ENCODE data around the gene NECAB2. TPM values are rescaled to one million over a fixed set of nuclear protein-coding genes. Genes with fewer than 3 reads are reported as not detected.

Gene NECAB2
- total and polyA plus RNA-seq, 2 of the 8 experiments (the other 6 are each of a cell fraction or from before 2014, with no cell fraction given), result 3.6 to 4.2 TPM

GRCh38 chr16:83948914-83949723, 18.9 kb upstream of the NECAB2 start:
- Histone ChIP-seq H3K4me2 (ENCODE audit: insufficient read depth in 1 of 2, low read depth in 2 of 2, low read length in 2 of 2) (no peak overlapping the region), H3K4ac (replicated peaks; ENCODE audit: insufficient read length, low read depth, low read length) (no peak overlapping the region), H3K27me3 (replicated peaks in 1 of 4; ENCODE audit: control insufficient read depth in 3 of 4, extremely low read depth in 1 of 4, insufficient read depth in 3 of 4, low read length in 3 of 4) (no peaks in the 10 kb centered on the region), H3K4me1 (replicated peaks in 1 of 4; ENCODE audit: control insufficient read depth in 3 of 4, insufficient read depth in 4 of 4, low read length in 3 of 4) (peaks cover 2 to 5% (median 4%) of the 10 kb centered on the region in 4 experiments; a peak in 6 of 7 replicates), H2BK120ac (replicated peaks; ENCODE audit: low read depth, low read length) (no peak overlapping the region), H2BK15ac (ENCODE audit: low read length) (no peak overlapping the region), H2BK12ac (ENCODE audit: low read depth, low read length) (no peak overlapping the region), H4K20me1 (replicated peaks in 1 of 2; ENCODE audit: control insufficient read depth in 1 of 2, insufficient read depth in 2 of 2, low read length in 2 of 2) (no peaks in the 10 kb centered on the region), H3K56ac (replicated peaks; ENCODE audit: insufficient read length, low read depth, low read length) (no peak overlapping the region), H3K9me3 (ENCODE audit: insufficient read depth in 2 of 2, low read depth in 1 of 2, low read length in 1 of 2) (no peaks in the 10 kb centered on the region), H3K79me2 (ENCODE audit: control insufficient read depth in 1 of 2, insufficient read depth in 2 of 2, low read length in 2 of 2) (no peaks in the 10 kb centered on the region), H3K18ac (ENCODE audit: extremely low read depth, low read length) (no peak overlapping the region), H3K9ac (replicated peaks in 1 of 4; ENCODE audit: extremely low read depth in 1 of 4, low read depth in 3 of 4, low read length in 3 of 4) (no peak overlapping the region), H2AFZ (ENCODE audit: low read length) (no peak overlapping the region), H3K36me3 (ENCODE audit: control insufficient read depth in 2 of 4, insufficient read depth in 4 of 4, low read length in 3 of 4) (no peaks in the 10 kb centered on the region), H4K5ac (ENCODE audit: insufficient read length, low read depth, low read length) (no peak overlapping the region), H3K14ac (ENCODE audit: insufficient read length) (no peak overlapping the region), H2BK5ac (ENCODE audit: low read depth, low read length) (no peak overlapping the region; the same call in 1 of the 2 replicates), H2BK20ac (ENCODE audit: low read length) (no peak overlapping the region), H3K23me2 (ENCODE audit: low read depth, low read length) (0 out of 2 replicates have a peak, but pooled peaks cover 1% of the 10 kb centered on the region), H3K79me1 (ENCODE audit: low read depth, low read length) (no peaks in the 10 kb centered on the region), H2AK5ac (ENCODE audit: low read depth, low read length) (no peak overlapping the region), H3K23ac (ENCODE audit: insufficient read length) (no peak overlapping the region), H4K8ac (ENCODE audit: extremely low read depth, insufficient read depth, low read length) (no peak overlapping the region), H4K91ac (replicated peaks; ENCODE audit: insufficient read length, low read length) (no peak overlapping the region), H3K27ac (ENCODE audit: low read depth, low read length) (no peak overlapping the region), H3K4me3 (ENCODE audit: extremely low read depth in 1 of 4, insufficient read depth in 2 of 4, low read depth in 3 of 4, low read length in 4 of 4) (no peak overlapping the region)
- POLR2A ChIA-PET (ENCODE audit: partially characterized antibody), result interaction anchor here (0.7 kb wide), 1 partner anchor 16 kb away, joined by 4 read pairs; no protein-coding TSS in a partner anchor
- no peak for DNase-seq (ENCODE audit: low read depth in 1 of 2, low spot score in 2 of 2)
- 85% methylated on average over 13 of the region's 13 CpGs; no CpG with 5 or more reads in 1 of the 2 experiments for whole genome bisulfite sequencing, 2 experiments (ENCODE audit: extremely low coverage in 1 of 2, insufficient coverage in 1 of 2, insufficient read length in 1 of 2, insufficient replicate concordance in 2 of 2, low coverage in 1 of 2, low lambda C conversion rate in 2 of 2, missing lambda C conversion rate in 1 of 2)
- CTCF ChIA-PET (ENCODE audit: partially characterized antibody), result interaction anchor here (0.6 to 2.4 kb wide), 7 partner anchors 15 to 192 kb away, joined by 3 to 10 read pairs (median 4); no protein-coding TSS in a partner anchor
- no peak for FAIRE-seq
- TF ChIP-seq PHF8 (conservative IDR thresholded peaks at IDR 0.05; ENCODE audit: low read depth, low read length) (no peak), RXRA (IDR thresholded peaks at IDR 0.05; ENCODE audit: insufficient read depth, low read depth, low read length) (no peak), EZH2 (IDR thresholded peaks at IDR 0.05; ENCODE audit: low read depth, low read length, severe bottlenecking) (no peak), RFX5 (IDR thresholded peaks at IDR 0.05; ENCODE audit: borderline replicate concordance, low read depth, low read length) (no peak), SRF (IDR thresholded peaks at IDR 0.05; ENCODE audit: low read depth, low read length) (no peak), ASH2L (IDR thresholded peaks at IDR 0.05; ENCODE audit: low read length) (no peak), TEAD4 (IDR thresholded peaks at IDR 0.05; ENCODE audit: low read depth, low read length) (no peak), EP300 (IDR thresholded peaks at IDR 0.05; ENCODE audit: borderline replicate concordance in 1 of 2, low read depth in 2 of 2, low read length in 2 of 2) (no peak), ZNF274 (IDR thresholded peaks at IDR 0.05; ENCODE audit: borderline replicate concordance, extremely low read depth, low read length) (no peak)
